Karpas-422 (cell line): ENCODE measurements around the gene SYCP2. TPM values are rescaled to one million over a fixed set of nuclear protein-coding genes. Genes with fewer than 3 reads are reported as not detected.
"Not testable (repeated sequence)": the region's sequence is repeated elsewhere in the genome, so short reads cannot be mapped to it uniquely, and the experiment has no call there.

Source experiments
- DNase-seq: peaks from one replicate; pipeline ENCODE4 v3.0.0-alpha.2; 2015
- H2AFZ ChIP-seq: fragments of 200-600 bp; sonication (generic); 2 replicates; pipeline ENCODE4 v1.6.1; 2014; ENCODE audit warnings: antibody characterized with exemption, low read length, mixed read lengths
- H3K27ac ChIP-seq: fragments of 200-600 bp; sonication (generic); 2 replicates; pipeline ENCODE4 v1.5.1; 2014; ENCODE audit warnings: mild to moderate bottlenecking, low read length, moderate library complexity
- H3K27me3 ChIP-seq: fragments of 200-600 bp; sonication (generic); 2 replicates; pipeline ENCODE4 v1.6.1; 2014; ENCODE audit warnings: low read length, mixed read lengths
- H3K36me3 ChIP-seq: fragments of 200-600 bp; sonication (generic); 2 replicates; pipeline ENCODE4 v1.6.1; 2014; ENCODE audit warnings: low read length, mixed read lengths; ENCODE audit not compliant: insufficient read depth
- H3K4me1 ChIP-seq: fragments of 200-600 bp; sonication (generic); 2 replicates; pipeline ENCODE4 v1.6.1; 2014; ENCODE audit warnings: mild to moderate bottlenecking, low read length, mixed read lengths
- H3K4me2 ChIP-seq: fragments of 200-600 bp; sonication (generic); 2 replicates; pipeline ENCODE4 v1.6.1; 2014; ENCODE audit warnings: low read length, low read depth, mild to moderate bottlenecking; ENCODE audit not compliant: poor library complexity, severe bottlenecking
- H3K4me3 ChIP-seq: fragments of 200-600 bp; sonication (generic); 2 replicates; pipeline ENCODE4 v1.5.1; 2014; ENCODE audit warnings: mild to moderate bottlenecking, antibody characterized with exemption, low read length, mixed read lengths
- H3K79me2 ChIP-seq: fragments of 200-600 bp; sonication (generic); 2 replicates; pipeline ENCODE4 v1.6.1; 2014; ENCODE audit warnings: mild to moderate bottlenecking, low read length, mixed read lengths
- H3K9ac ChIP-seq: fragments of 200-600 bp; sonication (generic); 2 replicates; pipeline ENCODE4 v1.6.0; 2014; ENCODE audit warnings: low read length
- H3K9me2 ChIP-seq: fragments of 200-600 bp; sonication (generic), shearing (Covaris generic); replicated peaks from 2 replicates; pipeline ENCODE4 v1.6.0; 2014; ENCODE audit warnings: mild to moderate bottlenecking, low read length, moderate library complexity; ENCODE audit not compliant: insufficient read depth
- H3K9me3 ChIP-seq: fragments of 300-700, 200-600 bp; sonication (generic); 2 replicates; pipeline ENCODE4 v1.6.1; 2014; ENCODE audit warnings: low read length, mixed read lengths
- H4K20me1 ChIP-seq: fragments of 200-600 bp; sonication (generic); 2 replicates; pipeline ENCODE4 v1.6.1; 2014; ENCODE audit warnings: mild to moderate bottlenecking, antibody characterized with exemption, low read length, low read depth; ENCODE audit not compliant: insufficient read depth
- total RNA-seq: library from RNA; depleted of rRNA; stranded (reverse); fragments of >200 nt; shearing (Covaris generic); gene quantifications from 2 replicates; pipeline ENCODE4 v1.2.3, GENCODE V29; 2014; ENCODE audit warnings: low replicate concordance

The SYCP2 gene
- total RNA-seq, 1 experiment from 2014 or later, result 6.6 TPM

GRCh38 chr20:59961423-59961822 lies 28.0 kb upstream of the SYCP2 start:
- H3K27me3 ChIP-seq, result no peaks in the 10 kb centered on the region
- no peak overlapping the region for H3K9ac ChIP-seq
- no peak overlapping the region for H3K27ac ChIP-seq
- DNase-seq, result no peak
- no peak overlapping the region for H3K4me3 ChIP-seq
- no peaks in the 10 kb centered on the region for H4K20me1 ChIP-seq
- H3K4me2 ChIP-seq, result no peak overlapping the region
- H3K36me3 ChIP-seq, result no peaks in the 10 kb centered on the region
- no peaks in the 10 kb centered on the region for H3K9me2 ChIP-seq
- H2AFZ ChIP-seq, result no peak overlapping the region
- no peaks in the 10 kb centered on the region for H3K79me2 ChIP-seq
- H3K9me3 ChIP-seq, result no peaks in the 10 kb centered on the region
- no peaks in the 10 kb centered on the region for H3K4me1 ChIP-seq

DNA sequence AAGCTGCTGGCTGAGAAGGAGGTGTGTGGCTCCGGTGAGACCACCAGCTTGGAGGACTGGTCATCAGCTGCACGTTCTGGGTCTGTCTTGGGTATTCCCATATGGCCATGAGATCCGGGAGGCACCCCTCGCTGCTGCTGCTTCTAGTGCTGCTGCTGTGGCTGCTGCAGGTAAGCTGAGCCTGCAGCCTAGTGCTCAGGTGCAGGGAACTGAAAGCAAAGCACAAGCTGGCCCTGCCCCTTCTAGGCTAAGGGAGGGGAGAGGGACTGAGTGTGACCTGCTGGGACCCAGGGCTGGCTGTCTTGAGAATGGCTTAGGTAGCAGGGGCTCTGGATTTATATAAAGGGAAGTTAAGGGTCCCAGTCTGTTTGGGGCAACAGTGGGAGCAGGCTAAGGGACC lies 25.2 kb upstream of the SYCP2 start:
- H3K4me1 ChIP-seq, result no peaks in the 10 kb centered on the region
- no peaks in the 10 kb centered on the region for H3K9me2 ChIP-seq
- no peak for DNase-seq
- no peaks in the 10 kb centered on the region for H4K20me1 ChIP-seq
- no peak overlapping the region for H2AFZ ChIP-seq
- no peaks in the 10 kb centered on the region for H3K36me3 ChIP-seq
- no peak overlapping the region for H3K4me2 ChIP-seq
- H3K9ac ChIP-seq, result no peak overlapping the region
- H3K27ac ChIP-seq, result no peak overlapping the region
- H3K4me3 ChIP-seq, result no peak overlapping the region
- no peaks in the 10 kb centered on the region for H3K27me3 ChIP-seq
- H3K79me2 ChIP-seq, result no peaks in the 10 kb centered on the region
- H3K9me3 ChIP-seq, result no peaks in the 10 kb centered on the region

GRCh38 chr20:59958123-59958522 lies 24.7 kb upstream of the SYCP2 start, which contains the start of gene CDH26:
Gene CDH26 (plus strand): TSS chr20:59958423. CDS start chr20:59958727, 304 bp downstream.
- Histone ChIP-seq H3K36me3 (no peaks in the 10 kb centered on the region), H3K4me2 (no peak within 1 kb of the TSS), H3K4me1 (no peaks in the 10 kb centered on the region), H2AFZ (no peak within 1 kb of the TSS), H3K27me3 (no peaks in the 10 kb centered on the region), H3K27ac (no peak within 1 kb of the TSS), H3K9me3 (no peaks in the 10 kb centered on the region), H4K20me1 (no peaks in the 10 kb centered on the region), H3K79me2 (no peaks in the 10 kb centered on the region), H3K4me3 (no peak within 1 kb of the TSS), H3K9me2 (no peaks in the 10 kb centered on the region), H3K9ac (no peak within 1 kb of the TSS)
- no peak for DNase-seq

DNA sequence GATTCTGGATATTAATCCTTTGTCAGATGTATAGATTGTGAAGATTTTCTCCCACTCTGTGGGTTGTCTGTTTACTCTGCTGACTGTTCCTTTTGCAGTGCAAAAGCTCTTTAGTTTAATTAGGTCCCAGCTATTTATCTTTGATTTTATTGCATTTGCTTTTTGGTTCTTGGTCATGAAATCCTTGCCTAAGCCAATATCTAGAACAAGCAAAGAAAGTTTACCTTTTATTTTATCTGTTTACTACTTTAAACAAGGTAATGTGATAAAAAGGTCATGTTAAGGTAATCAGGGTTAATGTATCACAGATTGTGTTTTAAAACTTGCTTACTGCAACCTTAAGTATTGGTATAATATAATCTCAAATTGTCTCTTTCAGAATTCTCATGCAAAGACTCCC lies 24.1 kb upstream of the SYCP2 start:
- H4K20me1 ChIP-seq, H3K27ac ChIP-seq, H2AFZ ChIP-seq, H3K36me3 ChIP-seq, H3K9me3 ChIP-seq, H3K4me1 ChIP-seq, H3K79me2 ChIP-seq, H3K9ac ChIP-seq, DNase-seq, H3K4me3 ChIP-seq, H3K27me3 ChIP-seq, H3K9me2 ChIP-seq, H3K4me2 ChIP-seq: not testable (repeated sequence)

GRCh38 chr20:59955131-59955796 lies 21.8 kb upstream of the SYCP2 start:
- DNase-seq, result no peak
- Histone ChIP-seq H4K20me1 (no peaks in the 10 kb centered on the region), H3K9ac (no peak overlapping the region), H2AFZ (no peak overlapping the region), H3K9me3 (no peaks in the 10 kb centered on the region), H3K27me3 (no peaks in the 10 kb centered on the region), H3K4me2 (no peak overlapping the region), H3K9me2 (no peaks in the 10 kb centered on the region), H3K4me1 (no peaks in the 10 kb centered on the region), H3K79me2 (no peaks in the 10 kb centered on the region), H3K36me3 (no peaks in the 10 kb centered on the region), H3K27ac (no peak overlapping the region), H3K4me3 (no peak overlapping the region)

GRCh38 chr20:59954718-59955117 lies 21.3 kb upstream of the SYCP2 start:
- Histone ChIP-seq H3K4me1 (no peaks in the 10 kb centered on the region), H3K4me2 (no peak overlapping the region), H3K9me3 (no peaks in the 10 kb centered on the region), H3K36me3 (no peaks in the 10 kb centered on the region; the same call in 1 of the 2 replicates), H2AFZ (no peak overlapping the region), H3K27ac (no peak overlapping the region), H3K9ac (no peak overlapping the region), H3K27me3 (no peaks in the 10 kb centered on the region), H3K79me2 (no peaks in the 10 kb centered on the region), H4K20me1 (no peaks in the 10 kb centered on the region), H3K9me2 (no peaks in the 10 kb centered on the region), H3K4me3 (no peak overlapping the region)
- no peak for DNase-seq

DNA sequence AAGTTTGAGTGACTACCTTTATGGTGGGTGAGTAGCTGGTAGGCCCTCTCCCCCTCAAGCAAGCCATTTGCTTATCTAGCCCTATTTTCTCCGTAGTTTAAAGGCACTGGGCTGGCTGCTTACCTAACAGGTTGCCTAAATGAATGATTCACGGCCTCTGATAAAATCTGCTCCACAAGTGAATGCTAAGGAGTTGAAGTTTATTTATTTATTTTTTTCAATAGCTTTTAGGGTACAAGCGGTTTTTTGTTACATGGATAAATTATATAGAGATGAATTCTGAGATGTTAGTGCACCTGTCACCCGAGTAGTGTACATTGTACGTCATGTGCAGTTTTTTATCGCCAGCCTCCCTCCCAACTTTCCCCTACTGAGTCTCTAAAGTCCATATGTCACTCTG lies 16.5 kb upstream of the SYCP2 start:
- Histone ChIP-seq H3K79me2 (no peaks in the 10 kb centered on the region), H3K36me3 (no peaks in the 10 kb centered on the region; the same call in 1 of the 2 replicates), H3K4me2 (no peak overlapping the region), H3K9me2 (no peaks in the 10 kb centered on the region), H2AFZ (no peak overlapping the region), H3K9me3 (no peaks in the 10 kb centered on the region), H3K27ac (no peak overlapping the region), H3K4me3 (no peak overlapping the region), H3K4me1 (peaks cover 22% of the 10 kb centered on the region), H3K9ac (no peak overlapping the region), H3K27me3 (no peaks in the 10 kb centered on the region), H4K20me1 (no peaks in the 10 kb centered on the region)
- no peak for DNase-seq

DNA sequence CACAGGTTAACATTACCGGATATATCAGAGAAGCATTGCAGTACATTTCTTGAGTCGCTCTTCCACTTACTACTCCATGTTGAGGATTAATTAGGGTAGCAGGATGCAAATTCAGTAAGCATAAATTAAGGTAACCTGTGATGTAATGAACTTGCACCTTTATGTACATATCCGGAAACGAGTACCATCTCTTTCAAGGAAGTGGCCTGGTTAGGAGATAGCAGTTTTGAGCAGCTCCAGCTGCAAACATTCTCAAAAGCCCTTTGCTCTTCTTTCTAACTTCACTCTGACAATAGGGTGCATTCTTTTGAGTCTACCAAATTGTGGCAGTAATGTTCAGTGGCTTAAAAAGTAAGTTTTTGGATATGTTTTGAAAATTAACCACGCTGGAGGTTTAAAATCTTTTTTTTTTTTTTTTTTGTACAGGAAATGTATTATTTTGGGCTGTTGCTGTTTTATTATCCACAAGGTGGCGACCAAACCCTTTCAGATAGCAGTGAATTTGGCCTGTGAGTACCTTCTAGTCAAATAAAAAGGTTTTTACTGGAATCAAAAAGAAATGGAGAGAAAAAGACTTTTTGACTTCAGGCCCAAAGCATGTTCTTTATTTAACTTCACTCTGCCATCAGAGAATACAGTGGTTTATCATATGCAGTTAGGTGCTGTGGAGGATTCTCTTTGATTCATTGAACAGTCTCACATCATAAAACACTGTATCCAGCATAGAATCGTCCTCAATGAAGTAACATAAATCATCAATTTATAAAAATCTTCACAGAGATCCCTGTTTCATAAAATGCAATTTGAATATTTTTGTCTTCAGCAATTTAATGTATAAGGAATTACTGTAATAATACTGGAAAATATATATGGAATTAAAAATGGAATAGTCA lies 15.6 kb upstream of the SYCP2 start:
- peak overlapping the region; percentile 35; the same call in 1 of the 2 replicates for H3K27ac ChIP-seq
- peak overlapping the region; percentile 51 for H3K4me2 ChIP-seq
- H3K4me1 ChIP-seq, result peaks cover 31% of the 10 kb centered on the region
- 0 out of 2 replicates have a peak, but pooled peaks cover 2% of the 10 kb centered on the region for H3K79me2 ChIP-seq
- DNase-seq, result peak; percentile 81
- no peaks in the 10 kb centered on the region for H3K9me2 ChIP-seq
- H3K9me3 ChIP-seq, result no peaks in the 10 kb centered on the region
- no peaks in the 10 kb centered on the region for H4K20me1 ChIP-seq
- H3K4me3 ChIP-seq, result no peak overlapping the region
- peak overlapping the region; percentile 22; the same call in 1 of the 2 replicates for H3K9ac ChIP-seq
- H3K27me3 ChIP-seq, result no peaks in the 10 kb centered on the region
- peaks cover 3% of the 10 kb centered on the region; the same call in 1 of the 2 replicates for H3K36me3 ChIP-seq
- peak overlapping the region; percentile 55 for H2AFZ ChIP-seq
